Measurements from ENCODE around the gene FAM111A. TPM values are rescaled to one million over a fixed set of nuclear protein-coding genes. Genes with fewer than 3 reads are reported as not detected.

Gene FAM111A
- polyA plus RNA-seq, 1 donor (not counting 4 experiments of a cell fraction or from before 2014, with no cell fraction given), result 21.0 TPM

DNA sequence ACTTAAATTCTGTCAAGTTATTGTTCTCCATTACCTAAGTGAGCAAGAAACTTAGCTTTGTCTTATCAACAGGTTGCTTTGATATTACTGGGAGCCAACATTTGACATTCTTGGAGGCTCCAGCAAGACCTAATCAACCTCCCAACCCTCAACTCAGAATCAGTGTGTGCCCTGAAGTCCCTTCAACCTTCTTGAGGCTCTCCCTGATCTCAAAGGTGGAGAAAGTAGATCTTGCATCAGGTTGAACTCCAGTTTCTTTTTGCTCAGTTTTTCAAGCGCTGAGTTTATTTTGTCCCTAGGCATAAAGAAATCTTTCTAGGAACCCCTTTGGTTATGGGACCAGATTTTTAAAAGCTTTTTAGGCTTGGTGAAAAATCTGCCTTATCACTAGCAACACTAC lies 1.4 kb downstream of the FAM111A start:
- H3K36me3 ChIP-seq (ENCODE audit: control insufficient read depth in 2 of 2, extremely low read depth in 1 of 2, insufficient read depth in 2 of 2, low read length in 2 of 2), result no peaks in the 10 kb centered on the region
- no peaks in the 10 kb centered on the region for H3K9me1 ChIP-seq (ENCODE audit: control insufficient read depth, extremely low read depth, insufficient read depth, low read length)
- peak overlapping the region; percentile 16 for H3K27ac ChIP-seq (ENCODE audit: control insufficient read depth, insufficient read depth, low read length)
- FAIRE-seq, result no peak
- peaks cover 14% of the 10 kb centered on the region for H3K79me2 ChIP-seq (ENCODE audit: control insufficient read depth, insufficient read depth, low read length)
- DNase-seq (ENCODE audit: low read depth, low spot score), result no peak
- no peaks in the 10 kb centered on the region for H4K20me1 ChIP-seq (ENCODE audit: control insufficient read depth, extremely low read depth, insufficient read depth, low read length)
- dilution Hi-C loops (cut with MboI; ENCODE audit: extremely low pct_ligation_motif_present, low sequenced_read_pairs), result no loop called here
- peak overlapping the region; percentile 68 for H3K9ac ChIP-seq (ENCODE audit: control insufficient read depth, extremely low read depth, insufficient read depth, low read length)
- H3K9me3 ChIP-seq (ENCODE audit: control insufficient read depth, low read depth, low read length), result no peaks in the 10 kb centered on the region
- peaks cover 23% of the 10 kb centered on the region for H3K4me1 ChIP-seq (ENCODE audit: control insufficient read depth, extremely low read depth, insufficient read depth, low read length)
- H3K4me3 ChIP-seq (ENCODE audit: control insufficient read depth in 2 of 3, extremely low read depth in 1 of 3, insufficient read depth in 2 of 3, low read depth in 1 of 3, low read length in 3 of 3), result peak overlapping the region; percentile 45 to 89 (median 83)
- peak overlapping the region; percentile 96 for H3K4me2 ChIP-seq (ENCODE audit: control insufficient read depth, extremely low read depth, insufficient read depth, low read depth, low read length)
- H3K27me3 ChIP-seq (ENCODE audit: control insufficient read depth, extremely low read depth, insufficient read depth, low read length), result no peaks in the 10 kb centered on the region
- TF ChIP-seq, protein P1, sequence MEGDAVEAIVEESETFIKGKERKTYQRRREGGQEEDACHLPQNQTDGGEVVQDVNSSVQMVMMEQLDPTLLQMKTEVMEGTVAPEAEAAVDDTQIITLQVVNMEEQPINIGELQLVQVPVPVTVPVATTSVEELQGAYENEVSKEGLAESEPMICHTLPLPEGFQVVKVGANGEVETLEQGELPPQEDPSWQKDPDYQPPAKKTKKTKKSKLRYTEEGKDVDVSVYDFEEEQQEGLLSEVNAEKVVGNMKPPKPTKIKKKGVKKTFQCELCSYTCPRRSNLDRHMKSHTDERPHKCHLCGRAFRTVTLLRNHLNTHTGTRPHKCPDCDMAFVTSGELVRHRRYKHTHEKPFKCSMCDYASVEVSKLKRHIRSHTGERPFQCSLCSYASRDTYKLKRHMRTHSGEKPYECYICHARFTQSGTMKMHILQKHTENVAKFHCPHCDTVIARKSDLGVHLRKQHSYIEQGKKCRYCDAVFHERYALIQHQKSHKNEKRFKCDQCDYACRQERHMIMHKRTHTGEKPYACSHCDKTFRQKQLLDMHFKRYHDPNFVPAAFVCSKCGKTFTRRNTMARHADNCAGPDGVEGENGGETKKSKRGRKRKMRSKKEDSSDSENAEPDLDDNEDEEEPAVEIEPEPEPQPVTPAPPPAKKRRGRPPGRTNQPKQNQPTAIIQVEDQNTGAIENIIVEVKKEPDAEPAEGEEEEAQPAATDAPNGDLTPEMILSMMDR (optimal IDR thresholded peaks at IDR 0.05 in 1 of 3, IDR thresholded peaks at IDR 0.05 in 1 of 3, conservative IDR thresholded peaks at IDR 0.05 in 1 of 3; ENCODE audit: extremely low read depth in 1 of 3, insufficient read depth in 2 of 3, low read length in 3 of 3), result no peak
- no peak for TF ChIP-seq EZH2 (IDR thresholded peaks at IDR 0.05; ENCODE audit: low read length)
- H2AFZ ChIP-seq (ENCODE audit: control insufficient read depth, low read length), result peak overlapping the region; percentile 9

DNA sequence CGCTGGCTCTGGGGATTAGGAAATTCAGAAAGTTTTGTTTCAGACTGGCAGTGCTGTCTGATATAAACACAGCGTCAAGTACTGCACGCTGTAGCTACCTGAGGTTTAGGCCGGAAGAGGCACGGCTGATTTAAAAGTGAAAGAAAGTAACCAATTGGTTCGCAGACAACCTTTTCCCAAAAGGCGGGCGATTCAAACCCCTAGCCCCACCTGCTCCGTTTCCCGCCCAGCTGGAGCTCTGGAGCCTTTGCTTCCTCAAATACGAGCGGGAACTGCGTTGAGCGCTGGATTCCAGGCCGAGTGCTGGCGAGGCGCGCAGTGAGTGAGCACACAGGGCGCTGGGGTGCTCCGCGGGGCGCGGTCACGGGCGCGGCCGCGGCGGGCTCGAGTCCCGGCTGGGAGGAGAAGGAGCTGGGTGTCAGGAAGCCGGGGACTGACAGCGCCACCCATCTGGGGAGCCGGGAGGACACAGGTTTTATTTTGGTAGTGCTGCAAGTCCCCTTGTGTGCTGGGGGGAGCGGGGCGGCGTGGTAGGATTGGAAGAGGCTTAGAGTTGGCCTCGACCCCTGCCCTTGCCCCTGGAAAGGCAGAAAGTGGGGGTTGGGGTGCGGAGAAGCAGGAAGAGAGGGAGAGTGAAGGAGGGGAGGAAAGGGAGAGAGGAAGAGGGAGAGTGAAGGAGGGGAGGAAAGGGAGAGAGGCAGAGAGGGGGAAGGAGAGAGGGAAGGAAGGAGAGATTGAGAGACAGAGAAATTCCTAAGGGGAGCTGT lies 2.1 kb downstream of the FAM111A start:
- no peaks in the 10 kb centered on the region for H3K9me1 ChIP-seq (ENCODE audit: control insufficient read depth, extremely low read depth, insufficient read depth, low read length)
- no peaks in the 10 kb centered on the region for H4K20me1 ChIP-seq (ENCODE audit: control insufficient read depth, extremely low read depth, insufficient read depth, low read length)
- no peaks in the 10 kb centered on the region for H3K27me3 ChIP-seq (ENCODE audit: control insufficient read depth, extremely low read depth, insufficient read depth, low read length)
- peak overlapping the region; percentile 16 for H3K27ac ChIP-seq (ENCODE audit: control insufficient read depth, insufficient read depth, low read length)
- DNase-seq (ENCODE audit: low read depth, low spot score) (peak; percentile 33), FAIRE-seq (peak; percentile 68)
- dilution Hi-C loops (cut with MboI; ENCODE audit: extremely low pct_ligation_motif_present, low sequenced_read_pairs), result no loop called here
- H2AFZ ChIP-seq (ENCODE audit: control insufficient read depth, low read length), result peak overlapping the region; percentile 70
- H3K36me3 ChIP-seq (ENCODE audit: control insufficient read depth in 2 of 2, extremely low read depth in 1 of 2, insufficient read depth in 2 of 2, low read length in 2 of 2), result no peaks in the 10 kb centered on the region
- no peak for TF ChIP-seq EZH2 (IDR thresholded peaks at IDR 0.05; ENCODE audit: low read length)
- TF ChIP-seq, protein P1 (optimal IDR thresholded peaks at IDR 0.05 in 1 of 3, IDR thresholded peaks at IDR 0.05 in 1 of 3, conservative IDR thresholded peaks at IDR 0.05 in 1 of 3; ENCODE audit: extremely low read depth in 1 of 3, insufficient read depth in 2 of 3, low read length in 3 of 3), result peak in 2 of 3 experiments; percentile 6 to 39
- H3K9me3 ChIP-seq (ENCODE audit: control insufficient read depth, low read depth, low read length), result no peaks in the 10 kb centered on the region
- H3K4me2 ChIP-seq (ENCODE audit: control insufficient read depth, extremely low read depth, insufficient read depth, low read depth, low read length), result peak overlapping the region; percentile 96
- peaks cover 14% of the 10 kb centered on the region for H3K79me2 ChIP-seq (ENCODE audit: control insufficient read depth, insufficient read depth, low read length)
- peaks cover 23% of the 10 kb centered on the region for H3K4me1 ChIP-seq (ENCODE audit: control insufficient read depth, extremely low read depth, insufficient read depth, low read length)
- peak overlapping the region; percentile 68 for H3K9ac ChIP-seq (ENCODE audit: control insufficient read depth, extremely low read depth, insufficient read depth, low read length)
- H3K4me3 ChIP-seq (ENCODE audit: control insufficient read depth in 2 of 3, extremely low read depth in 1 of 3, insufficient read depth in 2 of 3, low read depth in 1 of 3, low read length in 3 of 3), result peak overlapping the region; percentile 45 to 72 (median 72)
